ENCODE data around the gene DPEP1. TPM values are rescaled to one million over a fixed set of nuclear protein-coding genes. Genes with fewer than 3 reads are reported as not detected.
"Not testable (repeated sequence)": the region's sequence is repeated elsewhere in the genome, so short reads cannot be mapped to it uniquely, and the experiment has no call there.

Gene DPEP1
- total RNA-seq, 2 donors from 2014 or later, result 0.42 to 2.7 TPM

DNA sequence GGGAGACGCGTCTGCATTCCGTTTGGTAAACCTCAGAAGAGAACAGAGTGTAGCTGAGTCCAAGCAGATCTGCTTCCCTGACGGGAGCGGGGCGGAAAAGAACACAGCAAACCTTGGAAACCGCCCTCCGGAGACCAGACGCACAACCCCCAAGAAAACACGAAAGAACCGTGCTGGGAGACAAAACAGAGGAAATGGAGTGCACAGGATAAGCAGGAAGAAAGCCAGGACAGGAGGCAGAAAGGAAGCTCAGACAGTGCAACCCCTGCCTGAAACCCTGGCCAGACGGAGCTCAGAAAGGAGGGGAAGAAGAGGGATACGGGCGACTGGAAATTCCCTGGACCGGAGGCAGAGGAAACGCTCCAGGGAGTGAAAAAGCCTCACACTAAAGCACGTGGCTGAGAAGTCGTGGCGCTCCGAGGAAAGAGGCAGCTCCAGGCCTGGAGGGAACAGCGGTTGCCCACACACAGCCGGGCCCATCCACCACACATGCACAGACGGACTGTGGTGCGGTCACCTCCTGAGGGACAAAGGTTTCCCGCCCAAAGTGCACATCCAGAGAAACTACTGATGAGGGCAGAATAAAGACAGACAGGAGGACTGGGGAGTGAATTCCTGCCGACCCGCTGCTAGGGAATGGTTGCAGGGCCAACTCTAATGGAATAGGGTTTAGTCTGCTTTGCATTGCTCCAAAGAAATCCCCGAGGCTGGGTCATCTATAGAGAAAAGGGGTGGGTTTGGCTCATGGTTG, 10.2 kb downstream of the DPEP1 start:
- Histone ChIP-seq H3K36me3 (no peaks in the 10 kb centered on the region), H3K9me3 (no peaks in the 10 kb centered on the region), H3K27ac (no peak overlapping the region), H3K4me3 (no peak overlapping the region), H3K4me1 (no peaks in the 10 kb centered on the region), H3K27me3 (peaks cover 18% of the 10 kb centered on the region), H3K9ac (ENCODE audit: low read depth in 2 of 2, low read length in 2 of 2) (no peak overlapping the region)
- DNase-seq, result no peak
- TF ChIP-seq, protein P1, sequence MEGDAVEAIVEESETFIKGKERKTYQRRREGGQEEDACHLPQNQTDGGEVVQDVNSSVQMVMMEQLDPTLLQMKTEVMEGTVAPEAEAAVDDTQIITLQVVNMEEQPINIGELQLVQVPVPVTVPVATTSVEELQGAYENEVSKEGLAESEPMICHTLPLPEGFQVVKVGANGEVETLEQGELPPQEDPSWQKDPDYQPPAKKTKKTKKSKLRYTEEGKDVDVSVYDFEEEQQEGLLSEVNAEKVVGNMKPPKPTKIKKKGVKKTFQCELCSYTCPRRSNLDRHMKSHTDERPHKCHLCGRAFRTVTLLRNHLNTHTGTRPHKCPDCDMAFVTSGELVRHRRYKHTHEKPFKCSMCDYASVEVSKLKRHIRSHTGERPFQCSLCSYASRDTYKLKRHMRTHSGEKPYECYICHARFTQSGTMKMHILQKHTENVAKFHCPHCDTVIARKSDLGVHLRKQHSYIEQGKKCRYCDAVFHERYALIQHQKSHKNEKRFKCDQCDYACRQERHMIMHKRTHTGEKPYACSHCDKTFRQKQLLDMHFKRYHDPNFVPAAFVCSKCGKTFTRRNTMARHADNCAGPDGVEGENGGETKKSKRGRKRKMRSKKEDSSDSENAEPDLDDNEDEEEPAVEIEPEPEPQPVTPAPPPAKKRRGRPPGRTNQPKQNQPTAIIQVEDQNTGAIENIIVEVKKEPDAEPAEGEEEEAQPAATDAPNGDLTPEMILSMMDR (IDR thresholded peaks at IDR 0.05), result no peak
- intact Hi-C loops (cut with DNase I), result no loop called here

DNA sequence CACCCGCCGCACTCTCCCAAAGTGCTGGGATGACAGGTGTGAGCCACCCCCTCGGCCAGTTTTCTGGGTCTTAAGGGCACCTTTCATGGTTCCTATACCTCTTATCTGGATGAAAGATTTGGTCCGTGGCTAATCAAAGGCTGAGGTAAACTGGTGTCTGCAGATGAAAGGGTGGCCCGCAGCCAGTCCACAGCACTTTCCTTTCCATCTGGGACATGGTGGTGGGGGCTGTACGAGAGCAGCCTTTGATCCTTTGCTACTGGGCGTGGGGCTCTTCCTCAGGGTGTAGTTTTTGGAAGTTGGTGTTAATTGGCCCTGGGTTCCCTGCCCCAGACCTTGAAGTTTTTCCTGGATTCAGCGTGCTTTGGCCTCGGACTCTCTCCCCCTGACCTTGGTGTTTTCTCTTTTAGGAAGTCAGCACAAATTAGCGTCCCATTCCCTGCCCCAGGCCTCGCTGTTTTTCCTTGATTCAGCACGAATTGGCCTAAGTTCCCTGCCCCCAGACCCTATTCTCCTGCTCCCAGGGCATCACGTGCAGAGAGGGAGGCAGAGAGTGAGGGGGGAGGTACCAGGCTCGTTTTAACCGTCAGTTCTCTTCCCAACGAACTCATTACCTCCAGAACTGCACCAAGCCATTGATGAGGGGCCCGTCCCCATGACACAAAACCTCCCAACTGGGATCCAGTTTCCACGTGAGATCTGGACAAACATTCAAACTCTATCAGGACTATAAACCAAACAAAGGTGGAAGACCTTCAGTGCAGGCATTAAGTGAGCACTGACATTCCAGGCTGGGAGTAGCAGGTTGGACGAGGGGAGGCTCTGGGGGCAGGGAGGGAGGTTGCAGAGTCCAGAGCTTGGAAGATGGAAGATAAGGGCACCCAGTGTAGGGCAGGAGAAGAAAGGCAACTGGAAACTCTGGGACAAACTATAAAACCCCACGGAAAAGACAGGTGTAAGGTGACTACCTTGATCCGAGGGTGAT, 11.6 kb downstream of the DPEP1 start:
- H3K9ac ChIP-seq (ENCODE audit: low read depth in 2 of 2, low read length in 2 of 2), result no peak overlapping the region
- DNase-seq, result no peak
- H3K27ac ChIP-seq, result no peak overlapping the region
- intact Hi-C loops (cut with DNase I), result no loop called here
- H3K4me1 ChIP-seq, result no peaks in the 10 kb centered on the region
- H3K9me3 ChIP-seq, result no peaks in the 10 kb centered on the region
- no peaks in the 10 kb centered on the region for H3K36me3 ChIP-seq
- no peak overlapping the region for H3K4me3 ChIP-seq
- peaks cover 17% of the 10 kb centered on the region for H3K27me3 ChIP-seq
- TF ChIP-seq, protein P1 (IDR thresholded peaks at IDR 0.05), result no peak

- intact Hi-C loops (cut with DNase I), result no loop called here
- TF ChIP-seq, protein P1 (IDR thresholded peaks at IDR 0.05), result no peak
- H3K36me3 ChIP-seq, result no peaks in the 10 kb centered on the region
- DNase-seq, result peak; percentile 65
- peaks cover 5% of the 10 kb centered on the region for H3K4me1 ChIP-seq
- no peak overlapping the region for H3K4me3 ChIP-seq
- H3K27ac ChIP-seq, result no peak overlapping the region
- H3K9me3 ChIP-seq, result no peaks in the 10 kb centered on the region
- no peak overlapping the region for H3K9ac ChIP-seq (ENCODE audit: low read depth in 2 of 2, low read length in 2 of 2)
- H3K27me3 ChIP-seq, result peaks cover 18% of the 10 kb centered on the region
These were observed 16.6 kb downstream of the DPEP1 start for GRCh38 chr16:89629827-89630610.

DNA sequence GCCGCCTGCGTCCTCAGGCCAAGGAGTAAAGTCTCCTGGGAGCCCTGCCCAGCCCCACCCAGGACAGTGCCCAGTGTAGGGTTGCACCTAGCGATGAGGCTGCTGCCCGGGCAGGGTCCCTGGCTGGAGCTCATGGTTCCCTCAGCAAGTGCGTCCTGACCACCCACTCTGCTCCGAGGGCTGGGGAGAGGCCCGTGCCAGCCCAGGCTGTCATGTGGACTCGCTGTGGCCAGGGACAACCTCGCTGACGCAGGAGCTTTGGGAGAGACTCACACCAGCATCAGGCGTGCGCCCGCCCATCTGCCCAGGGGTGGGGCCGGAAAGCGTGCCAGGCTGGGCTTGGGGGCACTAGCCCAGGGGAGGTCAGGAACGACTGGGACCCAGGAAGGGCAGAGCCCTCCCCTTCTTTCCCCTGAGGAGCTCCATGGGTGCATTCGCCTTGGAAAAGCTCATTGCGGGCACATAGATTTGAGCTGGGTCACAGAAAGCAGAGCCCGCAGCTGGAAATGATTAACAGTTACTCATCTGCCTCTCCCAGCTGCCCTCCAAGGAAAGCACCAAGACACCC, 19.7 kb downstream of the DPEP1 start:
- Histone ChIP-seq H3K27me3 (peaks cover 17% of the 10 kb centered on the region), H3K36me3 (no peaks in the 10 kb centered on the region), H3K27ac (no peak overlapping the region), H3K9ac (ENCODE audit: low read depth in 2 of 2, low read length in 2 of 2) (no peak overlapping the region), H3K4me3 (no peak overlapping the region), H3K9me3 (no peaks in the 10 kb centered on the region), H3K4me1 (peaks cover 5% of the 10 kb centered on the region)
- TF ChIP-seq, protein P1 (IDR thresholded peaks at IDR 0.05), result no peak
- intact Hi-C loops (cut with DNase I), result no loop called here
- DNase-seq, result peak; percentile 31

DNA sequence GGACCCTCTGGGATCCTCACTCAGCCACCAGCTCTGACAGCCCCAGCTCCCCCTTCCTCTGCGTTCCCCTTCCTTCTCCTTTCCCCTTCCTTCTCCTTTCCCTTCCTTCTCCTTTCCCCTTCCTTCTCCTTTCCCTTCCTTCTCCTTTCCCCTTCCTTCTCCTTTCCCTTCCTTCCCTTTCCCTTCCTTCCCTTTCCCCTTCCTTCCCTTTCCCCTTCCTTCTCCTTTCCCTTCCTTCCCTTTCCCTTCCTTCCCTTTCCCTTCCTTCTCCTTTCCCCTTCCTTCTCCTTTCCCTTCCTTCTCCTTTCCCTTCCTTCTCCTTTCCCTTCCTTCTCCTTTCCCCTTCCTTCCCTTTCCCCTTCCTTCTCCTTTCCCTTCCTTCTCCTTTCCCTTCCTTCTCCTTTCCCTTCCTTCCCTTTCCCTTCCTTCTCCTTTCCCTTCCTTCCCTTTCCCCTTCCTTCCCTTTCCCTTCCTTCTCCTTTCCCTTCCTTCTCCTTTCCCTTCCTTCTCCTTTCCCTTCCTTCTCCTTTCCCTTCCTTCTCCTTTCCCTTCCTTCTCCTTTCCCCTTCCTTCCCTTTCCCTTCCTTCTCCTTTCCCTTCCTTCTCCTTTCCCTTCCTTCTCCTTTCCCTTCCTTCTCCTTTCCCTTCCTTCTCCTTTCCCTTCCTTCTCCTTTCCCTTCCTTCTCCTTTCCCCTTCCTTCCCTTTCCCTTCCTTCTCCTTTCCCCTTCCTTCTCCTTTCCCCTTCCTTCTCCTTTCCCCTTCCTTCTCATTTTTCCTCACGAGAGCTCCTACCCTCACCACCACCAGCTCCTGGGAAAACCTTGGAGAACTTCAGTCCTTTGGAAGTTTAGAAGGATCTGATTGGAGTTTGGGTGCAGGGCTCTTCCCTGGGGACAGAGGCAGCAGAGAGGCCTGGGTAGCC, 21.3 kb downstream of the DPEP1 start:
- H3K9ac ChIP-seq (ENCODE audit: low read depth in 2 of 2, low read length in 2 of 2); H3K9me3 ChIP-seq; DNase-seq; H3K4me3 ChIP-seq; H3K4me1 ChIP-seq; intact Hi-C loops (cut with DNase I); H3K36me3 ChIP-seq; H3K27ac ChIP-seq: not testable (repeated sequence)
- peaks cover 17% of the 10 kb centered on the region for H3K27me3 ChIP-seq
